LNCAP (cell line): ENCODE data around the gene KCNJ9.
A peak's percentile ranks its signal among the peaks of the same experiment; 100 is the strongest.

ENCODE experiments used
- CTCF ChIP-seq: fragments of 450-650 bp; IDR thresholded peaks from 2 replicates; pipeline ENCODE4 v1.5.1; 2017; ENCODE audit warnings: mild to moderate bottlenecking

KCNJ9 gene

GRCh38 chr1:160081261-160081936 is at the start of gene KCNJ9:
Gene KCNJ9, plus strand, starts transcription at chr1:160081538. Its CDS starts 2,493 bp downstream, at chr1:160084031.
- TF ChIP-seq CTCF, result no peak

- no peak for TF ChIP-seq CTCF
Observed at GRCh38 chr1:160032165-160032820, 49.0 kb upstream of the KCNJ9 start.

GRCh38 chr1:160040476-160040875 is 40.9 kb upstream of the KCNJ9 start:
- TF ChIP-seq CTCF, result no peak

- TF ChIP-seq CTCF, result no peak
Observed at GRCh38 chr1:160043543-160043942, 37.8 kb upstream of the KCNJ9 start.

- TF ChIP-seq CTCF, result no peak
Observed at GRCh38 chr1:160045653-160046052, 35.7 kb upstream of the KCNJ9 start.

GRCh38 chr1:160046494-160047110 is 34.7 kb upstream of the KCNJ9 start:
- TF ChIP-seq CTCF, result peak; percentile 73; the same call in 1 of the 2 replicates

- TF ChIP-seq CTCF, result no peak
Observed at GRCh38 chr1:160047111-160047991, 34.0 kb upstream of the KCNJ9 start.
